ENCODE results near the gene SLC35G2.
"Not testable (repeated sequence)": the region's sequence is repeated elsewhere in the genome, so short reads cannot be mapped to it uniquely, and the experiment has no call there.

Gene SLC35G2

GRCh38 chr3:136882571-136882970, 63.6 kb downstream of the SLC35G2 start:
- TF ChIP-seq PAX5 (IDR thresholded peaks at IDR 0.05; ENCODE audit: insufficient read depth, low read length, severe bottlenecking), result no peak
- peak; percentile 19; the same call in 1 of the 2 replicates for TF ChIP-seq SPI1 (IDR thresholded peaks at IDR 0.05; ENCODE audit: low read depth, low read length)
- FAIRE-seq (peak; percentile 40), DNase-seq (ENCODE audit: insufficient read length, low spot score) (no peak)

- TF ChIP-seq TAF1 (IDR thresholded peaks at IDR 0.05; ENCODE audit: low read depth, low read length) (no peak), SPI1 (IDR thresholded peaks at IDR 0.05; ENCODE audit: low read depth, low read length) (no peak), PAX5 (IDR thresholded peaks at IDR 0.05; ENCODE audit: insufficient read depth, low read length, severe bottlenecking) (no peak), POU2F2 (IDR thresholded peaks at IDR 0.05; ENCODE audit: low read depth, low read length) (no peak)
- DNase-seq (ENCODE audit: insufficient read length, low spot score), result no peak
- FAIRE-seq, result no peak
Observed at GRCh38 chr3:136883967-136884720, 65.2 kb downstream of the SLC35G2 start.

GRCh38 chr3:136885357-136886213, 66.7 kb downstream of the SLC35G2 start:
- TF ChIP-seq TAF1 (IDR thresholded peaks at IDR 0.05; ENCODE audit: low read depth, low read length) (no peak), POU2F2 (IDR thresholded peaks at IDR 0.05; ENCODE audit: low read depth, low read length) (no peak), POLR2AphosphoS5 (IDR thresholded peaks at IDR 0.05; ENCODE audit: low read depth, low read length) (no peak), SPI1 (IDR thresholded peaks at IDR 0.05; ENCODE audit: low read depth, low read length) (no peak)
- DNase-seq (ENCODE audit: insufficient read length, low spot score) (no peak), FAIRE-seq (peak; percentile 31)

- no peak for TF ChIP-seq PAX5 (IDR thresholded peaks at IDR 0.05; ENCODE audit: insufficient read depth, low read length, severe bottlenecking)
- TF ChIP-seq POLR2A (IDR thresholded peaks at IDR 0.05; ENCODE audit: low read depth, low read length), result no peak
- TF ChIP-seq POLR2AphosphoS5 (IDR thresholded peaks at IDR 0.05; ENCODE audit: low read depth, low read length), result no peak
- no peak for TF ChIP-seq SPI1 (IDR thresholded peaks at IDR 0.05; ENCODE audit: low read depth, low read length)
- no peak for TF ChIP-seq POU2F2 (IDR thresholded peaks at IDR 0.05; ENCODE audit: low read depth, low read length)
- no peak for DNase-seq (ENCODE audit: insufficient read length, low spot score)
- no peak for FAIRE-seq
Observed at GRCh38 chr3:136889947-136890346, 71.0 kb downstream of the SLC35G2 start.

GRCh38 chr3:136891934-136892855, 73.3 kb downstream of the SLC35G2 start:
- no peak for FAIRE-seq
- TF ChIP-seq PAX5 (IDR thresholded peaks at IDR 0.05; ENCODE audit: insufficient read depth, low read length, severe bottlenecking) (no peak), SPI1 (IDR thresholded peaks at IDR 0.05; ENCODE audit: low read depth, low read length) (no peak), TAF1 (IDR thresholded peaks at IDR 0.05; ENCODE audit: low read depth, low read length) (no peak), POU2F2 (IDR thresholded peaks at IDR 0.05; ENCODE audit: low read depth, low read length) (no peak), POLR2A (IDR thresholded peaks at IDR 0.05; ENCODE audit: low read depth, low read length) (no peak), POLR2AphosphoS5 (IDR thresholded peaks at IDR 0.05; ENCODE audit: low read depth, low read length) (no peak)
- no peak for DNase-seq (ENCODE audit: insufficient read length, low spot score)

- TF ChIP-seq SPI1 (IDR thresholded peaks at IDR 0.05; ENCODE audit: low read depth, low read length), result no peak
- no peak for TF ChIP-seq PAX5 (IDR thresholded peaks at IDR 0.05; ENCODE audit: insufficient read depth, low read length, severe bottlenecking)
- TF ChIP-seq POLR2AphosphoS5 (IDR thresholded peaks at IDR 0.05; ENCODE audit: low read depth, low read length), result no peak
- no peak for TF ChIP-seq TAF1 (IDR thresholded peaks at IDR 0.05; ENCODE audit: low read depth, low read length)
- TF ChIP-seq POLR2A (IDR thresholded peaks at IDR 0.05; ENCODE audit: low read depth, low read length), result no peak
- TF ChIP-seq POU2F2 (IDR thresholded peaks at IDR 0.05; ENCODE audit: low read depth, low read length), result no peak
- no peak for DNase-seq (ENCODE audit: insufficient read length, low spot score)
- no peak for FAIRE-seq
Observed at GRCh38 chr3:136893848-136894443, 75.0 kb downstream of the SLC35G2 start.

- FAIRE-seq; DNase-seq (ENCODE audit: insufficient read length, low spot score): not testable (repeated sequence)
Observed at GRCh38 chr3:136897171-136897570, 78.2 kb downstream of the SLC35G2 start.

GRCh38 chr3:136898549-136898948, 79.6 kb downstream of the SLC35G2 start:
- no peak for FAIRE-seq
- TF ChIP-seq TAF1 (IDR thresholded peaks at IDR 0.05; ENCODE audit: low read depth, low read length) (no peak), SPI1 (IDR thresholded peaks at IDR 0.05; ENCODE audit: low read depth, low read length) (no peak), POLR2AphosphoS5 (IDR thresholded peaks at IDR 0.05; ENCODE audit: low read depth, low read length) (no peak), POU2F2 (IDR thresholded peaks at IDR 0.05; ENCODE audit: low read depth, low read length) (no peak), PAX5 (IDR thresholded peaks at IDR 0.05; ENCODE audit: insufficient read depth, low read length, severe bottlenecking) (no peak), POLR2A (IDR thresholded peaks at IDR 0.05; ENCODE audit: low read depth, low read length) (no peak)

GRCh38 chr3:136898954-136899353, 80.0 kb downstream of the SLC35G2 start:
- TF ChIP-seq POLR2A (IDR thresholded peaks at IDR 0.05; ENCODE audit: low read depth, low read length), result no peak
- no peak for TF ChIP-seq TAF1 (IDR thresholded peaks at IDR 0.05; ENCODE audit: low read depth, low read length)
- TF ChIP-seq PAX5 (IDR thresholded peaks at IDR 0.05; ENCODE audit: insufficient read depth, low read length, severe bottlenecking), result no peak
- no peak for TF ChIP-seq POLR2AphosphoS5 (IDR thresholded peaks at IDR 0.05; ENCODE audit: low read depth, low read length)
- no peak for TF ChIP-seq SPI1 (IDR thresholded peaks at IDR 0.05; ENCODE audit: low read depth, low read length)
- no peak for TF ChIP-seq POU2F2 (IDR thresholded peaks at IDR 0.05; ENCODE audit: low read depth, low read length)
- FAIRE-seq (peak; percentile 52), DNase-seq (ENCODE audit: insufficient read length, low spot score) (no peak)

More at GRCh38 chr3:136898549-136898948, 79.6 kb downstream of the SLC35G2 start:
- DNase-seq (ENCODE audit: insufficient read length, low spot score), result no peak

Measured in GM12891 (cell line).